NCI-H128 (cell line): ENCODE results near the gene IL1B.

ENCODE experiments used
- DNase-seq: peaks from one replicate; lab custom pipeline; 2025; ENCODE audit not compliant: unreplicated experiment; lab: John Stamatoyannopoulos, UW

The IL1B gene

GRCh38 chr2:112787294-112787693 is 49.3 kb downstream of the IL1B start:
- no peak for DNase-seq

DNA sequence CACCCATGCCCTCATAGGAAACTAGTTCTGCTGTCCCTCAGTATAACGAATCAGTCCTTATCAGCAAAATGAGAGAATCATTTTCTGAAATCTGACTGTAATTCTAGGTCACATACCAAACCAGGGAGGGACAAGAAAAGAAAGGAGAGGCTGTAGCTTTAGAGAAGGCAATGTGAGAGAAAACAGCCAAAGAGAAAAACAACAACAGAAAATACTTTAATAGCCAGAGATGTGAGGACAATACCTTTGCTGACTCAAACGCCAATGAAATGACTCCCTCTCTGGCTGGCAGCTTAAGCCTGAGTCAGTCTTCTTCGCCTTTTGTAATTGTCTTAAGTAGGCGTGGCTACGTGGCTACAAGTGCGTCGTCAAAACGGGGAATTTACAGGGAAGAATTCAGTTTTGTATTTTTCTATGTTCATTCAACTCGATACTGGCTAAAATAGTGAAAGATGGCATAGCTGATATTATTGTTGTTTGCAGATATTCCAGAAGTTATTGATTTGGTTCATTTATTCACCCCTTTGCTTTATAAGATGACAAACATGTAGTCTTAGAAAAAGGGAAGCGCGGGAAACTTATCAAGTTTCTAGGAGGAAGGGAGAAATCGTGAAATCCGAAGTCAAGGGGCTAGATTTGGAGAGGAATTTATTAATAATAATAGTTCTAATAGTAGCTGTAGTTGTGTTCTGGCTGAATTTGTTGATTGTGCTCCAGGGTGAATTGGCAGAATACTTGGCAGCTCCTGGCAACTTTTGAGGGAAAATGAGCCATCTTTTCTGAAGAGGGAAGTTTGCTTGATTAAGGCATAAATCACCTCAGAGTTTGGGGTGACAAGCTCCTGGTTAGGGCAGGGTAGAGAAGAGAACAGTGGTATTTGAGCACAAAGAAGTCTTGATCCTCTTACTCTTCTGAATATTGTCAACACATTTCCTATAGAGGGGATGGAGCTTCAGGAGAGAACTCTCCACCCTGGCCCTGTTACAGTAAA is 52.1 kb downstream of the IL1B start, which contains the start of gene IL1A:
Gene IL1A, minus strand, starts transcription at position 295 of the 991 bp plus-strand sequence. CDS start 723 bp downstream, outside the sequence.
- no peak for DNase-seq

DNA sequence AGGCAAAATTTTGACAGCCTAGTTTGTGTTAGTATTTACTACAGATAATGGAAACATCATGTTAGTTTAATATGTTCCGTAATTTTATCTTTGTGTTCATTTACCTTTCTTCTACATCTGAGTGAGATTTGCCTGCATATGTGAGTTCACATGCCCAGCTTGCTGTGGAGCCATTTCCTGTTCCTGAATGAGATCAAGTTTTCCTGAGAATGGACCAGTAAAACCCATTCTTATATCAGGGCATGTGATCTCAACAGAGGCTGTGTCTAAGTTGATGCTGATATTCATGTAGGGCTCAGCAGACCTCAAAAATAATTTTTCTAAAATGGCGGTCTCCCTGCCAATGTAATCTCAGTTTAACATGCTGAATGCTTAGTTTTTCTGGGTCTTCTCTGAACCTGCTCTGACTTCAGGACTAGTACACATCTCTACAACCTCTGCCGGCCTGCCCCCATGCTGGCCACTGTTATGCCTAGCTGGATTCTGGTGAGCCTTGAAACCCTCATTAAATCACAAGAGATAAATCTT is 53.3 kb downstream of the IL1B start:
- no peak for DNase-seq

DNA sequence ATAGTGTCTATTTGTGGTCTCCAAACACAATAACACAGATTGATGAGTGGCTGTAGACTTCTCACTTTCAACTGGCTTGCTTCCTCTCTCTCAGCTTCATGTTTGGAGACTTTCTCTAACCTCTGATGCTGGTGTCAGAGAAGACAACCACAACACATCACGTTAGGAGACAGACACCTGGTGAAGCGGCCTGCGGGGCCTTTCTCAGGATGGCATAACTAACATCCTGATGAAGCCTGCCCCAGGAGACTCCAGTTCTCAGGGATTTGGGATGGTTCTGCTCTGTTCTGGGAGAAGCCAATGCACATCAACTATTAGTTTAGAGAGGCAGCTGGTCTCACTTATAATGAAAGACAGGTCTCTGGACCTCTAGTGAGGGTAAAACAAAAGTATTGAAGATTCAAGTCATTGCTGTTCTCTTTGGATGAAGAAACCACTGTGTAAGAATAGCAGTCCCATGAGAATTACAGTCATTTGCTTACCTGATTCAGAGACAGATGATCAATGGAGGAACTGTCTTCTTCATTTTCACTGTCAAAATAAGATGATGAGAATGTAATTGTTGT is 54.3 kb downstream of the IL1B start:
- DNase-seq, result no peak
